Measurements from ENCODE around the gene SRPK2. TPM values are rescaled to one million over a fixed set of nuclear protein-coding genes. Genes with fewer than 3 reads are reported as not detected.
"Not testable (repeated sequence)": the region's sequence is repeated elsewhere in the genome, so short reads cannot be mapped to it uniquely, and the experiment has no call there.

Gene SRPK2
- total RNA-seq, 3 donors from 2014 or later, result 44.6 to 68.2 (median 60.6) TPM

GRCh38 chr7:105307163-105307672, 81.5 kb downstream of the SRPK2 start:
- H3K4me3 ChIP-seq, result no peak overlapping the region
- peaks cover 0 to 8% of the 10 kb centered on the region in 2 donors for H3K4me1 ChIP-seq
- no peaks in the 10 kb centered on the region for H3K9me3 ChIP-seq
- no peak for TF ChIP-seq POLR2A (IDR thresholded peaks at IDR 0.05)
- no peak for TF ChIP-seq POLR2AphosphoS5 (IDR thresholded peaks at IDR 0.05)
- no peaks in the 10 kb centered on the region for H3K27me3 ChIP-seq
- intact Hi-C loops (cut with DNase I; ENCODE audit: low total_unique reads), result no loop called here
- peak overlapping the region in 1 of 2 donors; percentile 34 for H3K27ac ChIP-seq
- no peaks in the 10 kb centered on the region for H3K36me3 ChIP-seq
- no peak for DNase-seq (ENCODE audit: low spot score in 2 of 2)

DNA sequence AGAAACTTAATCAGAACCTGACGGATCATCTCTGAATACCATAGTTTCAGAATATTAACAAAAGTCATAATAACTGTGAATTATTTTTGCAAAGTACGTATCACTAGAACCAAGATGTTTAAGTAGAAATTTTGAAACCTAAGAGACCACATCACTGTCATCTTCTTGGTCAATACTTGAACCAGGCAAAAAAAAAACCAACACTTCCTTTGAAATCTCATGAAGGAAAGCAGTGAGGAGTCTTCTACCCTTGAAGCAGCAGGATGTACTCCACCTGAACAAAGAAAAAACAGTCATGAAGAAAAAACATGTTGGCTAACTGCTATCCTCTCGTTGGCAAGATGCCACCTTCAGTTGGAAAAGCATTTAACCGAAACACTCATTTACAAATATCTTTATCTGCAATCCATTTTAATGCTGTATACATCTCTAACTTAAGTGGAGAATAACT, 82.4 kb downstream of the SRPK2 start:
- H3K27me3 ChIP-seq, result no peaks in the 10 kb centered on the region
- H3K4me1 ChIP-seq, result peaks cover 0 to 8% of the 10 kb centered on the region in 2 donors
- no peak for TF ChIP-seq POLR2AphosphoS5 (IDR thresholded peaks at IDR 0.05)
- TF ChIP-seq POLR2A (IDR thresholded peaks at IDR 0.05), result no peak
- TF ChIP-seq, protein P1, sequence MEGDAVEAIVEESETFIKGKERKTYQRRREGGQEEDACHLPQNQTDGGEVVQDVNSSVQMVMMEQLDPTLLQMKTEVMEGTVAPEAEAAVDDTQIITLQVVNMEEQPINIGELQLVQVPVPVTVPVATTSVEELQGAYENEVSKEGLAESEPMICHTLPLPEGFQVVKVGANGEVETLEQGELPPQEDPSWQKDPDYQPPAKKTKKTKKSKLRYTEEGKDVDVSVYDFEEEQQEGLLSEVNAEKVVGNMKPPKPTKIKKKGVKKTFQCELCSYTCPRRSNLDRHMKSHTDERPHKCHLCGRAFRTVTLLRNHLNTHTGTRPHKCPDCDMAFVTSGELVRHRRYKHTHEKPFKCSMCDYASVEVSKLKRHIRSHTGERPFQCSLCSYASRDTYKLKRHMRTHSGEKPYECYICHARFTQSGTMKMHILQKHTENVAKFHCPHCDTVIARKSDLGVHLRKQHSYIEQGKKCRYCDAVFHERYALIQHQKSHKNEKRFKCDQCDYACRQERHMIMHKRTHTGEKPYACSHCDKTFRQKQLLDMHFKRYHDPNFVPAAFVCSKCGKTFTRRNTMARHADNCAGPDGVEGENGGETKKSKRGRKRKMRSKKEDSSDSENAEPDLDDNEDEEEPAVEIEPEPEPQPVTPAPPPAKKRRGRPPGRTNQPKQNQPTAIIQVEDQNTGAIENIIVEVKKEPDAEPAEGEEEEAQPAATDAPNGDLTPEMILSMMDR (IDR thresholded peaks at IDR 0.05), result no peak
- H3K27ac ChIP-seq, result no peak overlapping the region
- no peaks in the 10 kb centered on the region for H3K36me3 ChIP-seq
- no peak overlapping the region for H3K4me3 ChIP-seq
- no peaks in the 10 kb centered on the region for H3K9me3 ChIP-seq
- intact Hi-C loops (cut with DNase I; ENCODE audit: low total_unique reads), result no loop called here
- no peak for DNase-seq (ENCODE audit: low spot score in 2 of 2)

DNA sequence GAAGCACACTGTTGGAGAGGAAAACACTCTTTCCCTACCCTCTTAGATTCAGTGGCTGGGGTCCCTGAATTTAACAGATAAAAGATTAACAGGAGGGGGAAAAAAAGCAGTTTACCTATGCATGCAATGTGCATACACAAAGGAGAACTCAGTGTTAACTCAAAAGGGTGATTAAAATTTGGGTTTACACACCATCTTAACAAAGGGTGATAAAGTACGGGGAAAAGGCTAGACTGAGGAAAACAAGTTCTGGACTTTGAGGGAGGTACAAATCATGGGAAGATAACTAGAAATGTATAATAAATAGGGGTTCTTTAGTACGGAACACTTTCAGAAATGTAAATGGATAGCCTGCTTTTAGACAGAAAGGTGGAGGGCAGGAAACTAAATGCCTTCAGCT, 83.1 kb downstream of the SRPK2 start:
- no peaks in the 10 kb centered on the region for H3K36me3 ChIP-seq
- H3K4me1 ChIP-seq, result peaks cover 0 to 8% of the 10 kb centered on the region in 2 donors
- TF ChIP-seq POLR2A (IDR thresholded peaks at IDR 0.05) (no peak), POLR2AphosphoS5 (IDR thresholded peaks at IDR 0.05) (no peak)
- TF ChIP-seq, protein P1 (IDR thresholded peaks at IDR 0.05), result no peak
- no peaks in the 10 kb centered on the region for H3K27me3 ChIP-seq
- no peak overlapping the region for H3K27ac ChIP-seq
- H3K9me3 ChIP-seq, result no peaks in the 10 kb centered on the region
- intact Hi-C loops (cut with DNase I; ENCODE audit: low total_unique reads), result no loop called here
- H3K4me3 ChIP-seq, result no peak overlapping the region
- no peak for DNase-seq (ENCODE audit: low spot score in 2 of 2)

DNA sequence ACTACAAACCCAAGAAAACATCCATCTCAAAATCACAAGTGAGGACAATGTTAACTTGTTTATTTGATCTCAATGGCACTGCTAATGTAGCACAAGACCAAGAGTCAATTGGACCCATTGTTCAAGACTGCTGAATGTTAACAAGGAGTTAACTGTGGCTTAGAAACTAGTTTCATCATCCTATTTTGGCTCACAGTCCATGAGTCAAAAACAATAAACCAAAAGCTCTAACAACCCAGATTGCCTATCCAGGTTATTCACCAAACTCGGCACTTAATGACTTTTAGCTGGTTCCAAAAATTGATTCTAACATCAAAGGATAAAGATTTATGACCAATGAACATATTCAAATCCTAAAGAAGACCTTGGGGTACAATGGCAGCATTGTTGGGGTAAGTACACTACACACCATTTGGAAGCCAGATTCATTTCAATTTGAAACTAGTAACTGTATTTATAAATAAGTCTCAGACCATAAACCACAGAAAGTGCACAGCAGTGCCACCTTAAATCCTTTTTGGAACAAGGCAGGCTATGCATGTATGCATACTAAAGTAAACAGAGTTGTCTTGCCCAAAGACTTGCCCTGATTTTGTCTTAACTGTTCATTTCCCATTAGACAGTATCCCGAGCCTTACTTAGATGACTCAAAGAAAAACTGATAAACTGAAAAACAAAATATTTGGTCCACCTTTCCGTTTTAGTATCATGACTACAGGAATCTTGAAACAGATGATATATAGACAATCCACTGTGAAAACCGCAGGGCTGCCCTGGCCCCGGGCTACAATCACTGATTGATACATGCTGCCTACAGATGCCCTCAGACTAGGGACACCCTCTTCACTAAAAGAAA, 84.5 kb downstream of the SRPK2 start:
- no peak for DNase-seq (ENCODE audit: low spot score in 2 of 2)
- peak overlapping the region in 2 of 3 donors; percentile 10 to 29 for H3K4me3 ChIP-seq

DNA sequence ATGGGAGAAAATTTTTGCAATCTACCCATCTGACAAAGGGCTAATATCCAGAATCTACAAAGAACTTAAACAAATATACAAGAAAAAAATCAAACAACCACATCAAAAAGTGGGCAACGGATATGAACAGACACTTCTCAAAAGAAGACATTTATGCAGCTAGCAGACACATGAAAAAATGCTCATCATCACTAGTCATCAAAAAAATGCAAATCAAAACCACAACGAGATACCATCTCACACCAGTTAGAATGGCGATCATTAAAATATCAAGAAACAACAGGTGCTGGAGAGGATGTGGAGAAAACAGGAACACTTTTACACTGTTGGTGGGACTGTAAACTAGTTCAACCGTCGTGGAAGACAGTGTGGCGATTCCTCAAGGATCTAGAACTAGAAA, 88.1 kb downstream of the SRPK2 start:
- H3K27ac ChIP-seq; intact Hi-C loops (cut with DNase I; ENCODE audit: low total_unique reads); H3K4me3 ChIP-seq; H3K9me3 ChIP-seq; H3K36me3 ChIP-seq; H3K27me3 ChIP-seq; H3K4me1 ChIP-seq; DNase-seq (ENCODE audit: low spot score in 2 of 2): not testable (repeated sequence)

More for the DNA sequence above, 84.5 kb downstream of the SRPK2 start:
- Histone ChIP-seq H3K27me3 (no peaks in the 10 kb centered on the region), H3K4me1 (peaks cover 0 to 8% of the 10 kb centered on the region in 2 donors), H3K27ac (peak overlapping the region; percentile 29 to 34), H3K36me3 (no peaks in the 10 kb centered on the region), H3K9me3 (no peaks in the 10 kb centered on the region)
- intact Hi-C loops (cut with DNase I; ENCODE audit: low total_unique reads), result no loop called here
- no peak for TF ChIP-seq POLR2A (IDR thresholded peaks at IDR 0.05)

GRCh38 chr7:105298439-105298894, 90.3 kb downstream of the SRPK2 start:
- Histone ChIP-seq H3K4me1 (no peaks in the 10 kb centered on the region), H3K27ac (no peak overlapping the region), H3K27me3 (no peaks in the 10 kb centered on the region), H3K4me3 (no peak overlapping the region), H3K9me3 (no peaks in the 10 kb centered on the region), H3K36me3 (no peaks in the 10 kb centered on the region)
- intact Hi-C loops (cut with DNase I; ENCODE audit: low total_unique reads), result no loop called here
- no peak for DNase-seq (ENCODE audit: low spot score in 2 of 2)
- TF ChIP-seq POLR2A (IDR thresholded peaks at IDR 0.05), result no peak
- TF ChIP-seq, protein P1 (IDR thresholded peaks at IDR 0.05), result no peak
- no peak for TF ChIP-seq POLR2AphosphoS5 (IDR thresholded peaks at IDR 0.05)

All from breast epithelium (tissue), 4 donors.